ENCODE measurements around the gene GRAMD4.
"Not testable (repeated sequence)": the region's sequence is repeated elsewhere in the genome, so short reads cannot be mapped to it uniquely, and the experiment has no call there.

- not testable (repeated sequence) for TF ChIP-seq EZH2 (IDR thresholded peaks at IDR 0.05; ENCODE audit: low read length, unreplicated experiment); CTCF (conservative IDR thresholded peaks at IDR 0.05; ENCODE audit: low read depth, low read length)
These were observed 1.2 kb downstream of the GRAMD4 start for GRCh38 chr22:46621243-46621930.
